CD4-positive, alpha-beta T cell treated with Interleukin-21 for 1 hour (primary cell): Measurements from ENCODE around the gene RTEL1.

Experiments
- DNase-seq: peaks from one replicate; pipeline ENCODE4 v3.0.0-alpha.2; 2020

RTEL1 gene

GRCh38 chr20:63732118-63733095 is 74.3 kb downstream of the RTEL1 start:
- no peak for DNase-seq

GRCh38 chr20:63733117-63733516 is 75.0 kb downstream of the RTEL1 start:
- DNase-seq = no peak

- no peak for DNase-seq
These were observed 75.5 kb downstream of the RTEL1 start for GRCh38 chr20:63733579-63734081.

GRCh38 chr20:63734111-63734945 is 76.2 kb downstream of the RTEL1 start:
- DNase-seq = no peak

- DNase-seq = no peak
These were observed 77.1 kb downstream of the RTEL1 start for GRCh38 chr20:63734946-63735858.

GRCh38 chr20:63735859-63736718 is 78.0 kb downstream of the RTEL1 start, which contains the start of gene LIME1:
Gene LIME1 (plus strand): TSS chr20:63736664. CDS start chr20:63737550, 886 bp downstream.
- DNase-seq = peak; percentile 85

- DNase-seq = peak; percentile 52
These were observed 79.0 kb downstream of the RTEL1 start for GRCh38 chr20:63736893-63737694.

- no peak for DNase-seq
These were observed 79.5 kb downstream of the RTEL1 start for GRCh38 chr20:63737695-63737944.

GRCh38 chr20:63737945-63738686 is 80.0 kb downstream of the RTEL1 start:
- DNase-seq = peak; percentile 27

GRCh38 chr20:63738687-63739129 is 80.6 kb downstream of the RTEL1 start:
- peak; percentile 46 for DNase-seq

- peak; percentile 80 for DNase-seq
These were observed 81.3 kb downstream of the RTEL1 start, which contains the start of gene SLC2A4RG for GRCh38 chr20:63739130-63740069. Gene SLC2A4RG (plus strand): TSS chr20:63739776. CDS start chr20:63739913, 137 bp downstream.

GRCh38 chr20:63740070-63740626 is 82.0 kb downstream of the RTEL1 start:
- peak; percentile 70 for DNase-seq

GRCh38 chr20:63740627-63741353 is 82.7 kb downstream of the RTEL1 start:
- DNase-seq = peak; percentile 45

GRCh38 chr20:63741354-63741675 is 83.2 kb downstream of the RTEL1 start:
- no peak for DNase-seq

GRCh38 chr20:63741676-63742380 is 83.7 kb downstream of the RTEL1 start:
- DNase-seq = no peak

GRCh38 chr20:63742381-63743024 is 84.4 kb downstream of the RTEL1 start:
- no peak for DNase-seq
